BLaER1 (cell line): ENCODE data around the gene ZNF710.
"Not testable (repeated sequence)": the region's sequence is repeated elsewhere in the genome, so short reads cannot be mapped to it uniquely, and the experiment has no call there.

Source experiments
- H3K27ac ChIP-seq: shearing (Covaris generic); formaldehyde crosslinking; 2 replicates; pipeline ENCODE4 v1.8.1; 2022
- H3K27me3 ChIP-seq: shearing (Covaris generic); formaldehyde crosslinking; 2 replicates; pipeline ENCODE4 v1.8.1; 2022
- H3K36me3 ChIP-seq: shearing (Covaris generic); formaldehyde crosslinking; 2 replicates; pipeline ENCODE4 v1.8.1; 2022
- H3K4me1 ChIP-seq: shearing (Covaris generic); formaldehyde crosslinking; 2 replicates; pipeline ENCODE4 v1.8.1; 2022
- H3K4me2 ChIP-seq: shearing (Covaris generic); formaldehyde crosslinking; 2 replicates; pipeline ENCODE4 v1.8.1; 2022
- H3K4me3 ChIP-seq: shearing (Covaris generic); formaldehyde crosslinking; 2 replicates; pipeline ENCODE4 v1.8.1; 2022
- H3K9ac ChIP-seq: shearing (Covaris generic); formaldehyde crosslinking; 2 replicates; pipeline ENCODE4 v1.8.1; 2022
- H3K9me3 ChIP-seq: shearing (Covaris generic); formaldehyde crosslinking; 2 replicates; pipeline ENCODE4 v1.8.1; 2022
- H4K20me1 ChIP-seq: shearing (Covaris generic); formaldehyde crosslinking; 2 replicates; pipeline ENCODE4 v1.8.1; 2022
- Cebpa-rat ChIP-seq: shearing (Covaris generic); IDR thresholded peaks from 2 replicates; pipeline ENCODE4 v1.8.1; 2022

The ZNF710 gene

GRCh38 chr15:90104551-90104950 is 103.4 kb downstream of the ZNF710 start:
- Histone ChIP-seq H4K20me1 (peaks cover 17% of the 10 kb centered on the region), H3K4me3 (no peak overlapping the region), H3K4me1 (peaks cover 35% of the 10 kb centered on the region), H3K36me3 (no peaks in the 10 kb centered on the region), H3K9me3 (no peaks in the 10 kb centered on the region), H3K9ac (no peak overlapping the region), H3K27me3 (0 out of 2 replicates have a peak, but pooled peaks cover 7% of the 10 kb centered on the region), H3K4me2 (no peak overlapping the region), H3K27ac (no peak overlapping the region)
- no peak for TF ChIP-seq Cebpa-rat

- Histone ChIP-seq H3K27me3 (0 out of 2 replicates have a peak, but pooled peaks cover 7% of the 10 kb centered on the region), H3K27ac (no peak overlapping the region), H3K4me3 (no peak overlapping the region), H3K9ac (no peak overlapping the region), H4K20me1 (peaks cover 8% of the 10 kb centered on the region), H3K36me3 (no peaks in the 10 kb centered on the region), H3K9me3 (no peaks in the 10 kb centered on the region), H3K4me2 (peak overlapping the region; percentile 44), H3K4me1 (peaks cover 30% of the 10 kb centered on the region)
- TF ChIP-seq Cebpa-rat = no peak
Measured at GRCh38 chr15:90105521-90105920, 104.4 kb downstream of the ZNF710 start.

- Histone ChIP-seq H3K4me1 (peaks cover 21% of the 10 kb centered on the region), H4K20me1 (no peaks in the 10 kb centered on the region), H3K27ac (no peak overlapping the region), H3K4me3 (no peak overlapping the region), H3K4me2 (no peak overlapping the region), H3K36me3 (no peaks in the 10 kb centered on the region), H3K9ac (no peak overlapping the region), H3K27me3 (0 out of 2 replicates have a peak, but pooled peaks cover 7% of the 10 kb centered on the region), H3K9me3 (no peaks in the 10 kb centered on the region)
- TF ChIP-seq Cebpa-rat = no peak
Measured at GRCh38 chr15:90106522-90107117, 105.5 kb downstream of the ZNF710 start.

GRCh38 chr15:90108038-90108437 is 106.9 kb downstream of the ZNF710 start:
- H3K36me3 ChIP-seq, H3K27me3 ChIP-seq, H3K4me2 ChIP-seq, H3K9me3 ChIP-seq, H3K4me3 ChIP-seq, H3K9ac ChIP-seq, H4K20me1 ChIP-seq, H3K27ac ChIP-seq: not testable (repeated sequence)
- H3K4me1 ChIP-seq = peaks cover 16% of the 10 kb centered on the region

- H4K20me1 ChIP-seq, H3K9ac ChIP-seq, H3K4me2 ChIP-seq: not testable (repeated sequence)
Measured at GRCh38 chr15:90109163-90109751, 108.1 kb downstream of the ZNF710 start.

GRCh38 chr15:90113166-90113565 is 112.0 kb downstream of the ZNF710 start:
- H3K36me3 ChIP-seq = peaks cover 3% of the 10 kb centered on the region; the same call in 1 of the 2 replicates
- H3K4me2 ChIP-seq = no peak overlapping the region
- H3K27ac ChIP-seq = no peak overlapping the region
- H4K20me1 ChIP-seq = no peaks in the 10 kb centered on the region
- peaks cover 5% of the 10 kb centered on the region; the same call in 1 of the 2 replicates for H3K4me1 ChIP-seq
- no peak overlapping the region for H3K9ac ChIP-seq
- TF ChIP-seq Cebpa-rat = no peak
- peaks cover 23% of the 10 kb centered on the region for H3K9me3 ChIP-seq
- H3K4me3 ChIP-seq = no peak overlapping the region
- H3K27me3 ChIP-seq = no peaks in the 10 kb centered on the region

More at GRCh38 chr15:90109163-90109751, 108.1 kb downstream of the ZNF710 start:
- peaks cover 11% of the 10 kb centered on the region for H3K4me1 ChIP-seq
- not testable (repeated sequence) for H3K27ac ChIP-seq, H3K4me3 ChIP-seq, H3K36me3 ChIP-seq, H3K9me3 ChIP-seq, H3K27me3 ChIP-seq

- H3K36me3 ChIP-seq = peaks cover 3% of the 10 kb centered on the region; the same call in 1 of the 2 replicates
- H3K9me3 ChIP-seq = peaks cover 23% of the 10 kb centered on the region
- no peak overlapping the region for H3K9ac ChIP-seq
- H3K27ac ChIP-seq = no peak overlapping the region
- H3K4me3 ChIP-seq = no peak overlapping the region
- H4K20me1 ChIP-seq = no peaks in the 10 kb centered on the region
- H3K4me1 ChIP-seq = peaks cover 5% of the 10 kb centered on the region; the same call in 1 of the 2 replicates
- no peak overlapping the region for H3K4me2 ChIP-seq
- TF ChIP-seq Cebpa-rat = no peak
- H3K27me3 ChIP-seq = no peaks in the 10 kb centered on the region
Measured at GRCh38 chr15:90114451-90114901, 113.4 kb downstream of the ZNF710 start.

GRCh38 chr15:90115783-90116182 is 114.7 kb downstream of the ZNF710 start:
- H3K4me2 ChIP-seq = no peak overlapping the region
- H3K36me3 ChIP-seq = peaks cover 3% of the 10 kb centered on the region; the same call in 1 of the 2 replicates
- no peaks in the 10 kb centered on the region for H3K27me3 ChIP-seq
- H4K20me1 ChIP-seq = no peaks in the 10 kb centered on the region
- no peak for TF ChIP-seq Cebpa-rat
- H3K4me3 ChIP-seq = no peak overlapping the region
- H3K9me3 ChIP-seq = peaks cover 23% of the 10 kb centered on the region
- H3K4me1 ChIP-seq = no peaks in the 10 kb centered on the region
- no peak overlapping the region for H3K9ac ChIP-seq
- no peak overlapping the region for H3K27ac ChIP-seq

- no peak overlapping the region for H3K9ac ChIP-seq
- no peaks in the 10 kb centered on the region for H3K27me3 ChIP-seq
- peaks cover 12% of the 10 kb centered on the region for H3K9me3 ChIP-seq
- H3K36me3 ChIP-seq = peaks cover 3% of the 10 kb centered on the region; the same call in 1 of the 2 replicates
- H3K4me1 ChIP-seq = no peaks in the 10 kb centered on the region
- H4K20me1 ChIP-seq = no peaks in the 10 kb centered on the region
- H3K27ac ChIP-seq = no peak overlapping the region
- TF ChIP-seq Cebpa-rat = no peak
- H3K4me3 ChIP-seq = no peak overlapping the region
- H3K4me2 ChIP-seq = no peak overlapping the region
Measured at GRCh38 chr15:90119367-90119766, 118.2 kb downstream of the ZNF710 start.

GRCh38 chr15:90121086-90121485 is 120.0 kb downstream of the ZNF710 start:
- Histone ChIP-seq H3K27me3 (no peaks in the 10 kb centered on the region), H3K4me1 (no peaks in the 10 kb centered on the region), H3K4me2 (no peak overlapping the region), H3K4me3 (no peak overlapping the region), H3K27ac (no peak overlapping the region), H3K36me3 (no peaks in the 10 kb centered on the region), H3K9me3 (no peaks in the 10 kb centered on the region), H4K20me1 (no peaks in the 10 kb centered on the region), H3K9ac (no peak overlapping the region)
- no peak for TF ChIP-seq Cebpa-rat
